GM19467 (cell line): ENCODE data around the gene MCTP2.
"Not testable (repeated sequence)": the region's sequence is repeated elsewhere in the genome, so short reads cannot be mapped to it uniquely, and the experiment has no call there.

Source experiments
- ATAC-seq: cut with Tn5 transposase; IDR thresholded peaks from one replicate; pipeline ENCODE4 v1.9.1; 2021; ENCODE audit warnings: mild to moderate bottlenecking, moderate library complexity; ENCODE audit not compliant: unreplicated experiment

The MCTP2 gene

DNA sequence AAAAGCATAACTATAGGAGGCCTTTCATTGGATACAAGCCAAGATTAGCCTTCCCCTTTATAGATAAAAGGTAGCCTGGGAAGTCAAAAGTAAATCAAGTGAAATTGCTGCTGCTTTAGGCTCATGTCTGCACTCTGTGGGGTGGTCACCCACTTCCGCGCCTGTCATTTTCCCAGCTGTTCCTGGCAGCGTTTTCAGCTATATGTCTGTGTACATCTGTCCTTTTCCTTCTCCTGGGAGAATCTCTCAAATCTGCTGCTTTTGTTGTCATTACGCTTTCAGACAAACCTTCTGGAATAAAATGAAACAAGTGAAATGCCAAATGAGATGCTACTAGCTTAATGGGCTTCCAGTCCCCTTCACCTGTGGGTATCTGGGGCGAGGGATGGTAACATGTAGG lies 211.8 kb downstream of the MCTP2 start:
- ATAC-seq = no peak

DNA sequence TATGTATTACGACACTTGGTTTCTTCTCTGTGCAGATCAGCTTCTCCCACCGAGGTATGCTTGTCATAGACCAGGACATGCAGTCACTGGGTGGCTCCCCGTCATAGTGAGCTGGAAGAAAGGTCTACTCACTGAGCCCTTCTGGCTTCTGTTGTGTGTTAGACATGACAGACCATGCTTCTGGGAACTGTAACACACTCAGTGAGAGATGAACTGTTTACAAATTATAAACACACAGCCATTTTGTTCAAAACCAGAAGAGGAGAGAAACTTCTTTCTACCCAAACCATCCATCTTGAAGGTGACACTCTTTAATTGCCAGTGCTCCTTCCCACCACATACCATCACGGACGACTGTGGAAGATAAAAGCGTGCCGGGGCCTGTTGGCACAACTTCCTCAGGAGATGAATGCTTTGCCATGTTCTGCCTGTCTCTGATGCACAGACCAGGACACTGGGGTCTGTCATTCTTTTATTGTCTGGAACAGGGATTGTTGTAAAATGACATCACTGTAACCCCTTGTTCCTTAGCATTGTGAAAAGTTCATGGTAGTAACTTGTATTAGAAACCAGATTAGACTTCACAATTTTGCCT lies 214.3 kb downstream of the MCTP2 start:
- no peak for ATAC-seq

- no peak for ATAC-seq
Measured at GRCh38 chr15:94446441-94446840, 215.1 kb downstream of the MCTP2 start.

GRCh38 chr15:94451466-94451865 lies 220.1 kb downstream of the MCTP2 start:
- no peak for ATAC-seq

DNA sequence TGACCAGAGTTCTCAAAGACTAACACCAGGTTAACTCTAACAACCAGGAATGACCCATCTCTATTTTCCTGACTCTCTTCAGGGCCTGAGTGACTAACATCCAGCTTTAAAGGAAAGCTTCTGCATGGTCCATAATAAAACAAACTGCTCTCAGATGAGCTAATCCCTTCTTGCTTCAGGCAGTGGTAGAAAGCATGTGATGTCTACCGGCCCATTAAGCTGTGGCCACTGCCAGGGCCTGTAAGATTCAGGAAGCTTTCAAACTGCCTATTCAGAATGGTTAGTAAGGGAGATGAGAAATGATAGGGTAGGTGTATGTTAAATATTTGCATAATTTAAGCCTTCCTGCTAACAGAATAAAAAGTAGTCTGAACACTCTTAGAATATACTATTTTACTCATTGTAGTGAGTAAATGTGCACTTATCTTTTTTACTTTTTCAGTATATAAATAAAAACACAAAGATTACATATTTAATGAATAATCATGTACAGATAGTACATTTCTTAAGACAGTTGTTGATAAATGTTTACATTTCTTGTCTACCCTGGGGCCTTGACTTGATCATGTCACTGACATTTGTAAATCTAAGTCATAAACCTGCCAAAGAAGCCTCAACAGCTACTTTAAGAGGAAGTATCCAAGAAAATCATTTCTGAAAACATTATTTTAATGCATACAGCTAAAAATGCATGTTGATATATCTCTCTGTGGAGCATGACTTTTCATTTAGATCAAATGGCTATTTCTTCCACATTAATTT lies 222.0 kb downstream of the MCTP2 start:
- ATAC-seq = no peak

DNA sequence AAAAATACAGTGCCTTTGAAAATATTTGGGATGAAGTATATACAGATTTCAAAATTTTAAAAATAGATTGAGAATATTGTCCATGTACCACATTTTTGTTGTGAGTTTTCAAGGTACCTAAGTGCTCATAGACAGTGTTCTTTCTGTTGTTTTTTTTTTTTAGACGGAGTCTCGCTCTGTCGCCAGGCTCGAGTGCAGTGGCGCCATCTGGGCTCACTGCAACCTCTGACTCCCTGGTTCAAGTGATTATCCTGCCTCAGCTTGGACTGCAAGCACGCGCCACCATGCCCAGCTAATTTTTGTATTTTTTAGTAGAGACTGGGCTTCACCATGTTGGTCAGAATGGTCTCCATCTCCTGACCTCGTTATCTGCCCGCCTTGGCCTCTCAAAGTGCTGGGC lies 223.9 kb downstream of the MCTP2 start:
- ATAC-seq = no peak

DNA sequence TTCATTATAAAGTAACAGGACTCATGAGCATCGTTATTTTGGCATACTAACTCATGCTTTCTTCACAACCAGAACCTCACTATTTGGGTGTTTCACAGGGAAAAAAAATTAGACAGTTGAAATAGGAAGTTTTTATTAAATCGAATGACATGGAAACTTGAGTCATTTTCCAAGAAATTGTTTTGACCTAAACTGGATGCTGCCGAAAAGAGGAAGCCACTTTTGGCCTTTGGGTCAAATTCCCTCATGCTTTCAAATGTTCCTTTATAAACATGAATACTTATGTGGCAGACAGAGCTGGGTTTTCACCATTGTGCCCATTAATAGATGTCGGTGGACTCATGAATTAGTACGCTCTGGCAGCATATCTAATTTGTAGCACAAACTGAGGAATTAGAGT lies 224.9 kb downstream of the MCTP2 start:
- ATAC-seq = no peak

DNA sequence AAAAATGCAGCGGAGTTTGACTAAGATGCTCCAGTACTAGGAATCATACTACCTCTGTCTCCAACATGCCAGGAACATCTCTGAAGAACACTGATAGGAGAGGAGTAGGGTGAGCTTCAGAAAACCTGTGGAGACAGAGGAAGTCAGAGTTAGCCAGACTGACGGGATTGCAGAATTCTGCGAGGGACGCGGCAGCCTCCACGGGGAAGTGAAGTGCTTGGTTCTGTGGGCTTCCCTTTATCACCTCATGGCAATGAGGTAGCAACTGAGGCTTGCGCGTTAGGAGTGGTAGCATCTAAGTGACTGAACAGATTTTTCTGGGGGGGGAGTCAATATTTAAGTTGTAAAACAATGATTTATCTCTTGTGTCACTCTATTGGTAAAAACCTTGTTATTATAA lies 226.3 kb downstream of the MCTP2 start:
- ATAC-seq = no peak

DNA sequence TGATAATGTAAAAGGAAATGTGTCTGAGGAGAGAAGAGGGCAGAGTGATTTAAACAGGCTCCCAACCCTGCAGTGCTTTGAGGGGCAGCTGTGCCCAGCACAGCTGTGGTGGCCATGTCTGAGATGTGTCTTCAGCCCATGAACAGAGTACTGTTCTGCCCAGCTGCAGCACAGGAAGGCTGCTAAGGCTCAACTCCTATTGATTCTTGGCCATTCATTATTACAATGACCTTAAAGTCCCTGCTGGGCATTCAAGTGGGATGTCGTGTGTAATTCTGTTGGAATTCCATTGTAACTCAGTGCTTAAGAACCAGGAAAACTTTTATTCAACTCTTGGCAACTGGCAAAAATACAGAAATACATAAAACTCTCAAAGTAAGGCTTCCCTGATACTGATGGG lies 229.3 kb downstream of the MCTP2 start:
- ATAC-seq = no peak

- no peak for ATAC-seq
Measured at GRCh38 chr15:94467034-94467433, 235.7 kb downstream of the MCTP2 start.

DNA sequence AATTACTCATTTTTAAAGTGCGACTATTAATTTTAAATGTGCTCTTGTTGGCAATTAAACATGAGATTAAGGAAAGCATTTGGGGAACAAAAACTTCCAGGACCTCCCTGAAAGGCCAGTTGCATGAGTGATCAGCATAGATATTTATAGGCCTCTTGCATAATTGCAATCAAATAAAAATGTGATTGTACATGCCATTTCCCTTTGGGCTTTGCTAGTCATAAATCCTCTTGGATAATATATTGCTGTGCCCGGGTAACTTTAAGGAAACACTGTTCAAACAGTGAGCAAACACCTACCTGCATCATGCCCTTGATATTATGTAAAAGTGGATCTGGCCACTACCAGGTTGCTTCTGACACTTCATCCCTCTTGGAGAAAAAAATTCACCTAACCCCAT lies 239.1 kb downstream of the MCTP2 start:
- ATAC-seq = no peak

GRCh38 chr15:94476686-94477085 lies 245.3 kb downstream of the MCTP2 start:
- no peak for ATAC-seq

GRCh38 chr15:94477913-94478553 lies 246.7 kb downstream of the MCTP2 start:
- no peak for ATAC-seq

DNA sequence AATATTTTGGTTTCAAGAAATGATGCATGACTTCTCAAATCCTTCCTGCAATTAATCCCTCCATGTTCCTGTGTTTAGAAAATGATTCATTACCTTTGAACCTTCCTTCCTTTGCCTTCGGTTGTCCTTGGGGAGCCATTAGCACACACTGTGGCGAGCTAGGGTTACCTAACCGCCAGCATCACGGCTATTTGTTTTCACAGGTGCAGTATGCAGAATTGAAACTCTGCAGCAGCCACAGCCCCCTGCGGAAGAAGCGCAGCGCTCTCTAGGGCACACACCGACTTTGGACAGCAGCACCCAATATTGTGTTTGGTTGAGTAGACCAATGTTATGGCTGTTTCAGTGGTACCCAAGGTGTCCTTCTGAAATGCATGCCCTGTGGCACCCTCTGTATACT lies 247.4 kb downstream of the MCTP2 start:
- no peak for ATAC-seq

DNA sequence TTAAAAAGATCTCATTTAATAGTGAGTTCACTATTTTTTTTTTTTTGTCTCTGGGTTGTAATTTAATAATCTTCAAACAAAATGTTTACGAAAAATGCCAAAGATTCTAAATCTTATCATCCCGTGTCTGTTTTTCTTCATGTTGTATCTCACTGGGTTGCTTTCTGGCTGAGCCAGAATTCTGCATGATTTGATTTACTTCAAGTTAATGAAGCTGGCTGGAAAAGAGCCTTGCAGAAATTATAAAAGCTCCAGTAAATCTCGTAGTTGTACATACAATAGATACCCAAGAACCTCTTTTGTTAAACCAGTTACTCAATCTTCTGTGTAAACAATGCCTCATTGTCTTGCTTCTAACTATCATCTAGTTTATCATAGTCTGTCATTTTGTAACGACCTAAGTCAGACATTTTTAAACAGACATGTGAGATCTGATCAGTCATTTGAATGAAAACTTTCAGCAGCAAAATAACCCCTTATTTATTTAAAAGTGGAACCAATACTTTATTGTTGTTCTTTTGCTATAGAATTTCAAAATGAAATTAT lies 249.0 kb downstream of the MCTP2 start:
- no peak for ATAC-seq

GRCh38 chr15:94485148-94485719 lies 253.9 kb downstream of the MCTP2 start:
- ATAC-seq = no peak

DNA sequence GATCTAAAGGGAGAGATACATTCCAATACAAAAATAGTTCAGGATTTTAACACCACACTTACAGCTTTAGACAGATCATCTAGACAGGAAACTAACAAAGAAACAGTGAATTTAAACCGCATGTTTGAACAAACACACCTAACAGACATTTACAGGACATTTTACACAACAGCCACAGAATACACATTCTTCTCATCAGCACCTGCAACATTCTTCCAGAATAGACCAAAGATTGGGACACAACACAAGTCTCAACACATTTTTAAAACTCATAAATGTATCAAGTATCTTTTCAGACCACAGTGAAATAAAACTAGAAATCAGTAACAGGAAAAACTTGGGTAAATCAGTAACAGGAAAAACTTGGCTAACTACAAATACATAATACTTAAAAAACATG lies 256.3 kb downstream of the MCTP2 start:
- ATAC-seq = no peak

DNA sequence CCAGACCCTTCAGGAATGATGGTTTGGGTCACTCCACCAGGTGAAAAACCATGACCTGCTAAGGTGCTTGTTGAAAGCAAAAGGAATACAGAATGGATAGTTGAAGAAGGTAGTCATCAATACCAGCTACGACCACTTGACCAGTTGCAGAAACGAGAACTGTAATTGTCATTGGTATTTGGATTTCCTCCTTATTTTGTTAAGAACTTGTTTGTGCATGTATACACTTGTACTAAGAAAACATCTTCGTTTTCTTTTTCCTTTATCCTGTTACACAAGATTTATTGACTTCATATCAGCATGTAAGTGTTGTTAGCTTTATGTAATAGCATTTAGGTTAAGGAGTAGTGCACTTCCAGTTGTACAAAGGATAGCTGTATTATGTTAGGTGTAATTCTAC lies 261.8 kb downstream of the MCTP2 start:
- no peak for ATAC-seq

- not testable (repeated sequence) for ATAC-seq
Measured at GRCh38 chr15:94493586-94493985, 262.2 kb downstream of the MCTP2 start.

DNA sequence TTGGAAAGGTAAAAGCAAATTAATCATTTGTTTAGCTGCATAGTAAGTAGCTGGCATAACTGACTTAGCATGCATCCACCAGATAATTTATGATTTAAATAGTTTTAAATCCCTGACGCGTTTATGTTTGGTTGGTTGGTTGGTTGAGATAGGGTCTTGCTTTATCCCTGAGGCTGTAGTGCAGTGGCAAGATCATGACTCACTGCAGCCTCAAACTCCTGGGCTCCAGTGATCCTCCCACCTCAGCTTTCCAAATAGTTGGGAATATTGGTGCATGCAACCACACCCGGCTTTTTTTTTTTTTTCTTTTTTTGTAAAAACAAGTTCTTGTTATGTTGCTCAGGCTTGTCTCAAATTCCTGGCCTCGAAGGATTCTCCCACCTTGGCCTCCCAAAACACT lies 263.4 kb downstream of the MCTP2 start:
- no peak for ATAC-seq

DNA sequence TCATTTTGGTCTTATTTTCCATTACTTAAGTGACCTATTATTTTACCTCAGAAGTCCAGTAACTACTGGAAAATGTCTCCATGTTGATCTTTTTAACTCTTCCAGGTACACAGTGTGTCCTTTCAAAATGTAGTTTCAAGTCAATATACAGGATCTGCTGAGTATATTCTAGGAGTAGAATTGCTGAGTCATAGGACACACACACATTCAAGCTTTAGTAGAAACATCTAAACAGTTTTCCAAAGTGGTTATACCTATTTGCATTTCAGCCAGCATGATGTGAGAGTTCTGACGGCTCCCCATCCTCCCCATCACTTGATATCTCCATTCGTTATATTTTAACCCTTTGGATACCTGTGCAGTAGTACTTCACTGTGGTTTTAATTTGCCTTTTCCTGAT lies 271.9 kb downstream of the MCTP2 start:
- no peak for ATAC-seq

- no peak for ATAC-seq
Measured at GRCh38 chr15:94509259-94509658, 277.9 kb downstream of the MCTP2 start.
